Measurements from ENCODE around the gene ASCC1. TPM values are rescaled to one million over a fixed set of nuclear protein-coding genes. Genes with fewer than 3 reads are reported as not detected.

ASCC1 gene
- total and polyA plus RNA-seq, 2 experiments from 2014 or later, result 13.7 to 37.2 TPM

DNA sequence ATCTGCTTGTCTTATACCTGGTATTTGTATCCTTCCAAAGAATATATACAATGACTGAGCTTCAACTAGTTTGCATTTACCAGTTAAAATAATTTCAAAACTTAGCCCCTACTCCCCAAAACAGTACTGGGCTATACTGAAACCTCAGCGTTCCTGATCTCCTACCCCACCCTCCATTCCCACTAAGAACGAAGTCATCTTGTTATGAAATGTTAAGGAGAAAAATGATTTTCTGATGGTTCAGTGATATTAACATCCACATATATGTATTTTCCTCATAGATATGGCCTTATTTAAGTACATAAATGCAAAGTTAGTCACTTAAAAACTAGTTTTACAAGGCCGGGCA lies 29.1 kb downstream of the ASCC1 start (continued):
- TF ChIP-seq, protein P1, sequence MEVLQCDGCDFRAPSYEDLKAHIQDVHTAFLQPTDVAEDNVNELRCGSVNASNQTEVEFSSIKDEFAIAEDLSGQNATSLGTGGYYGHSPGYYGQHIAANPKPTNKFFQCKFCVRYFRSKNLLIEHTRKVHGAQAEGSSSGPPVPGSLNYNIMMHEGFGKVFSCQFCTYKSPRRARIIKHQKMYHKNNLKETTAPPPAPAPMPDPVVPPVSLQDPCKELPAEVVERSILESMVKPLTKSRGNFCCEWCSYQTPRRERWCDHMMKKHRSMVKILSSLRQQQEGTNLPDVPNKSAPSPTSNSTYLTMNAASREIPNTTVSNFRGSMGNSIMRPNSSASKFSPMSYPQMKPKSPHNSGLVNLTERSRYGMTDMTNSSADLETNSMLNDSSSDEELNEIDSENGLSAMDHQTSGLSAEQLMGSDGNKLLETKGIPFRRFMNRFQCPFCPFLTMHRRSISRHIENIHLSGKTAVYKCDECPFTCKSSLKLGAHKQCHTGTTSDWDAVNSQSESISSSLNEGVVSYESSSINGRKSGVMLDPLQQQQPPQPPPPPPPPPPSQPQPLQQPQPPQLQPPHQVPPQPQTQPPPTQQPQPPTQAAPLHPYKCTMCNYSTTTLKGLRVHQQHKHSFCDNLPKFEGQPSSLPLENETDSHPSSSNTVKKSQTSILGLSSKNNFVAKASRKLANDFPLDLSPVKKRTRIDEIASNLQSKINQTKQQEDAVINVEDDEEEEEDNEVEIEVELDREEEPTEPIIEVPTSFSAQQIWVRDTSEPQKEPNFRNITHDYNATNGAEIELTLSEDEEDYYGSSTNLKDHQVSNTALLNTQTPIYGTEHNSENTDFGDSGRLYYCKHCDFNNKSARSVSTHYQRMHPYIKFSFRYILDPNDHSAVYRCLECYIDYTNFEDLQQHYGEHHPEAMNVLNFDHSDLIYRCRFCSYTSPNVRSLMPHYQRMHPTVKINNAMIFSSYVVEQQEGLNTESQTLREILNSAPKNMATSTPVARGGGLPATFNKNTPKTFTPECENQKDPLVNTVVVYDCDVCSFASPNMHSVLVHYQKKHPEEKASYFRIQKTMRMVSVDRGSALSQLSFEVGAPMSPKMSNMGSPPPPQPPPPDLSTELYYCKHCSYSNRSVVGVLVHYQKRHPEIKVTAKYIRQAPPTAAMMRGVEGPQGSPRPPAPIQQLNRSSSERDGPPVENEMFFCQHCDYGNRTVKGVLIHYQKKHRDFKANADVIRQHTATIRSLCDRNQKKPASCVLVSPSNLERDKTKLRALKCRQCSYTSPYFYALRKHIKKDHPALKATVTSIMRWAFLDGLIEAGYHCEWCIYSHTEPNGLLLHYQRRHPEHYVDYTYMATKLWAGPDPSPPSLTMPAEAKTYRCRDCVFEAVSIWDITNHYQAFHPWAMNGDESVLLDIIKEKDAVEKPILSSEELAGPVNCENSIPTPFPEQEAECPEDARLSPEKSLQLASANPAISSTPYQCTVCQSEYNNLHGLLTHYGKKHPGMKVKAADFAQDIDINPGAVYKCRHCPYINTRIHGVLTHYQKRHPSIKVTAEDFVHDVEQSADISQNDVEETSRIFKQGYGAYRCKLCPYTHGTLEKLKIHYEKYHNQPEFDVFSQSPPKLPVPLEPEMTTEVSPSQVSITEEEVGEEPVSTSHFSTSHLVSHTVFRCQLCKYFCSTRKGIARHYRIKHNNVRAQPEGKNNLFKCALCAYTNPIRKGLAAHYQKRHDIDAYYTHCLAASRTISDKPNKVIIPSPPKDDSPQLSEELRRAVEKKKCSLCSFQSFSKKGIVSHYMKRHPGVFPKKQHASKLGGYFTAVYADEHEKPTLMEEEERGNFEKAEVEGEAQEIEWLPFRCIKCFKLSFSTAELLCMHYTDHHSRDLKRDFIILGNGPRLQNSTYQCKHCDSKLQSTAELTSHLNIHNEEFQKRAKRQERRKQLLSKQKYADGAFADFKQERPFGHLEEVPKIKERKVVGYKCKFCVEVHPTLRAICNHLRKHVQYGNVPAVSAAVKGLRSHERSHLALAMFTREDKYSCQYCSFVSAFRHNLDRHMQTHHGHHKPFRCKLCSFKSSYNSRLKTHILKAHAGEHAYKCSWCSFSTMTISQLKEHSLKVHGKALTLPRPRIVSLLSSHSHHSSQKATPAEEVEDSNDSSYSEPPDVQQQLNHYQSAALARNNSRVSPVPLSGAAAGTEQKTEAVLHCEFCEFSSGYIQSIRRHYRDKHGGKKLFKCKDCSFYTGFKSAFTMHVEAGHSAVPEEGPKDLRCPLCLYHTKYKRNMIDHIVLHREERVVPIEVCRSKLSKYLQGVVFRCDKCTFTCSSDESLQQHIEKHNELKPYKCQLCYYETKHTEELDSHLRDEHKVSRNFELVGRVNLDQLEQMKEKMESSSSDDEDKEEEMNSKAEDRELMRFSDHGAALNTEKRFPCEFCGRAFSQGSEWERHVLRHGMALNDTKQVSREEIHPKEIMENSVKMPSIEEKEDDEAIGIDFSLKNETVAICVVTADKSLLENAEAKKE (CRISPR knock-in tag; IDR thresholded peaks at IDR 0.05), result no peak
- TF ChIP-seq CREB1 (CRISPR knock-in tag; IDR thresholded peaks at IDR 0.05; ENCODE audit: low read depth) (no peak), ZNF114 (CRISPR knock-in tag; IDR thresholded peaks at IDR 0.05) (no peak), POLR2AphosphoS5 (IDR thresholded peaks at IDR 0.05; ENCODE audit: low read depth) (no peak), STAT1 (IDR thresholded peaks at IDR 0.05; ENCODE audit: unreplicated experiment) (no peak), JUNB (IDR thresholded peaks at IDR 0.05; ENCODE audit: unreplicated experiment) (no peak), EZH2 (IDR thresholded peaks at IDR 0.05; ENCODE audit: low read depth, unreplicated experiment) (no peak), NANOG (IDR thresholded peaks at IDR 0.05; ENCODE audit: borderline replicate concordance) (no peak), EZH2phosphoT487 (IDR thresholded peaks at IDR 0.05; ENCODE audit: unreplicated experiment) (no peak)
- TF ChIP-seq, protein P2, sequence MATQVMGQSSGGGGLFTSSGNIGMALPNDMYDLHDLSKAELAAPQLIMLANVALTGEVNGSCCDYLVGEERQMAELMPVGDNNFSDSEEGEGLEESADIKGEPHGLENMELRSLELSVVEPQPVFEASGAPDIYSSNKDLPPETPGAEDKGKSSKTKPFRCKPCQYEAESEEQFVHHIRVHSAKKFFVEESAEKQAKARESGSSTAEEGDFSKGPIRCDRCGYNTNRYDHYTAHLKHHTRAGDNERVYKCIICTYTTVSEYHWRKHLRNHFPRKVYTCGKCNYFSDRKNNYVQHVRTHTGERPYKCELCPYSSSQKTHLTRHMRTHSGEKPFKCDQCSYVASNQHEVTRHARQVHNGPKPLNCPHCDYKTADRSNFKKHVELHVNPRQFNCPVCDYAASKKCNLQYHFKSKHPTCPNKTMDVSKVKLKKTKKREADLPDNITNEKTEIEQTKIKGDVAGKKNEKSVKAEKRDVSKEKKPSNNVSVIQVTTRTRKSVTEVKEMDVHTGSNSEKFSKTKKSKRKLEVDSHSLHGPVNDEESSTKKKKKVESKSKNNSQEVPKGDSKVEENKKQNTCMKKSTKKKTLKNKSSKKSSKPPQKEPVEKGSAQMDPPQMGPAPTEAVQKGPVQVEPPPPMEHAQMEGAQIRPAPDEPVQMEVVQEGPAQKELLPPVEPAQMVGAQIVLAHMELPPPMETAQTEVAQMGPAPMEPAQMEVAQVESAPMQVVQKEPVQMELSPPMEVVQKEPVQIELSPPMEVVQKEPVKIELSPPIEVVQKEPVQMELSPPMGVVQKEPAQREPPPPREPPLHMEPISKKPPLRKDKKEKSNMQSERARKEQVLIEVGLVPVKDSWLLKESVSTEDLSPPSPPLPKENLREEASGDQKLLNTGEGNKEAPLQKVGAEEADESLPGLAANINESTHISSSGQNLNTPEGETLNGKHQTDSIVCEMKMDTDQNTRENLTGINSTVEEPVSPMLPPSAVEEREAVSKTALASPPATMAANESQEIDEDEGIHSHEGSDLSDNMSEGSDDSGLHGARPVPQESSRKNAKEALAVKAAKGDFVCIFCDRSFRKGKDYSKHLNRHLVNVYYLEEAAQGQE (IDR thresholded peaks at IDR 0.05; ENCODE audit: unreplicated experiment), result no peak
- TF ChIP-seq, protein P3, sequence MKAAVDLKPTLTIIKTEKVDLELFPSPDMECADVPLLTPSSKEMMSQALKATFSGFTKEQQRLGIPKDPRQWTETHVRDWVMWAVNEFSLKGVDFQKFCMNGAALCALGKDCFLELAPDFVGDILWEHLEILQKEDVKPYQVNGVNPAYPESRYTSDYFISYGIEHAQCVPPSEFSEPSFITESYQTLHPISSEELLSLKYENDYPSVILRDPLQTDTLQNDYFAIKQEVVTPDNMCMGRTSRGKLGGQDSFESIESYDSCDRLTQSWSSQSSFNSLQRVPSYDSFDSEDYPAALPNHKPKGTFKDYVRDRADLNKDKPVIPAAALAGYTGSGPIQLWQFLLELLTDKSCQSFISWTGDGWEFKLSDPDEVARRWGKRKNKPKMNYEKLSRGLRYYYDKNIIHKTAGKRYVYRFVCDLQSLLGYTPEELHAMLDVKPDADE (IDR thresholded peaks at IDR 0.05), result no peak

Data from GM23338 (cell line).